NCI-H748 treated with DMSO at 0.1 percent for 48 hours (cell line): ENCODE data around the gene PROZ.

ENCODE experiments used
- DNase-seq: peaks from one replicate; lab custom pipeline; 2025; lab: John Stamatoyannopoulos, UW

Gene PROZ

GRCh38 chr13:113120300-113121182, 37.9 kb upstream of the PROZ start:
- no peak for DNase-seq

- no peak for DNase-seq
Observed at GRCh38 chr13:113121183-113121927, 37.1 kb upstream of the PROZ start.

GRCh38 chr13:113121928-113122471, 36.4 kb upstream of the PROZ start:
- no peak for DNase-seq

GRCh38 chr13:113122550-113123225, 35.8 kb upstream of the PROZ start, which contains the start of gene F10:
Gene F10, plus strand, starts transcription at chr13:113122799. Its CDS starts 57 bp downstream, at chr13:113122856.
- no peak for DNase-seq

- DNase-seq = no peak
Observed at GRCh38 chr13:113123226-113124201, 34.9 kb upstream of the PROZ start.

GRCh38 chr13:113124211-113124970, 34.1 kb upstream of the PROZ start:
- no peak for DNase-seq

- DNase-seq = no peak
Observed at GRCh38 chr13:113125506-113126264, 32.8 kb upstream of the PROZ start.

- no peak for DNase-seq
Observed at GRCh38 chr13:113126265-113127150, 31.9 kb upstream of the PROZ start.

GRCh38 chr13:113129480-113129879, 29.0 kb upstream of the PROZ start:
- DNase-seq = no peak

- no peak for DNase-seq
Observed at GRCh38 chr13:113129921-113130750, 28.3 kb upstream of the PROZ start.

GRCh38 chr13:113135281-113135760, 23.1 kb upstream of the PROZ start:
- DNase-seq = no peak

- no peak for DNase-seq
Observed at GRCh38 chr13:113137691-113138298, 20.7 kb upstream of the PROZ start.

- no peak for DNase-seq
Observed at GRCh38 chr13:113138792-113139551, 19.5 kb upstream of the PROZ start.

GRCh38 chr13:113139577-113139976, 18.9 kb upstream of the PROZ start:
- DNase-seq = no peak

- no peak for DNase-seq
Observed at GRCh38 chr13:113140677-113141600, 17.5 kb upstream of the PROZ start.
